GM19240 (cell line): ENCODE data around the gene SPDYC.
"Not testable (repeated sequence)": the region's sequence is repeated elsewhere in the genome, so short reads cannot be mapped to it uniquely, and the experiment has no call there.

ENCODE experiments used
- DNase-seq: peaks from one replicate; pipeline ENCODE4 v3.0.0; 2011; ENCODE audit warnings: low spot score; ENCODE audit not compliant: insufficient read length

SPDYC gene

GRCh38 chr11:65167656-65168055 is 2.4 kb upstream of the SPDYC start:
- DNase-seq, result no peak

GRCh38 chr11:65169164-65169641 is 830 bp upstream of the SPDYC start:
- no peak for DNase-seq

- DNase-seq, result no peak
These were observed 2.6 kb downstream of the SPDYC start for GRCh38 chr11:65172600-65172999.

GRCh38 chr11:65174571-65175010 is 4.6 kb downstream of the SPDYC start:
- DNase-seq, result not testable (repeated sequence)

- DNase-seq, result peak; percentile 53
These were observed 11.0 kb downstream of the SPDYC start for GRCh38 chr11:65180877-65181568.

GRCh38 chr11:65181569-65182257 is 11.7 kb downstream of the SPDYC start, which contains the start of gene CAPN1:
CAPN1 (plus strand) TSS chr11:65181928; CDS start chr11:65182702, 774 bp downstream.
- DNase-seq, result peak; percentile 64

- DNase-seq, result no peak
These were observed 12.5 kb downstream of the SPDYC start for GRCh38 chr11:65182258-65183170.

- DNase-seq, result no peak
These were observed 13.3 kb downstream of the SPDYC start for GRCh38 chr11:65183201-65183891.

GRCh38 chr11:65184146-65184545 is 14.1 kb downstream of the SPDYC start:
- DNase-seq, result no peak

GRCh38 chr11:65185171-65185570 is 15.1 kb downstream of the SPDYC start:
- no peak for DNase-seq

GRCh38 chr11:65185869-65186341 is 15.9 kb downstream of the SPDYC start:
- no peak for DNase-seq

- DNase-seq, result no peak
These were observed 16.7 kb downstream of the SPDYC start for GRCh38 chr11:65186701-65187100.

- no peak for DNase-seq
These were observed 17.2 kb downstream of the SPDYC start for GRCh38 chr11:65187146-65187675.

- DNase-seq, result no peak
These were observed 18.0 kb downstream of the SPDYC start for GRCh38 chr11:65187971-65188461.

- no peak for DNase-seq
These were observed 18.5 kb downstream of the SPDYC start for GRCh38 chr11:65188486-65188885.

- DNase-seq, result no peak
These were observed 19.2 kb downstream of the SPDYC start for GRCh38 chr11:65189191-65189590.

GRCh38 chr11:65194564-65194963 is 24.5 kb downstream of the SPDYC start:
- DNase-seq, result no peak

- no peak for DNase-seq
These were observed 34.1 kb downstream of the SPDYC start for GRCh38 chr11:65204143-65204542.

- DNase-seq, result peak; percentile 52
These were observed 34.9 kb downstream of the SPDYC start for GRCh38 chr11:65204646-65205601.
